Ishikawa (cell line): ENCODE measurements around the gene PAX2.
A peak's percentile ranks its signal among the peaks of the same experiment; 100 is the strongest.

Source experiments
- CEBPB ChIP-seq: IDR thresholded peaks from 2 replicates; pipeline ENCODE4 v1.6.1; 2012
- CREB1 ChIP-seq: IDR thresholded peaks from 2 replicates; pipeline ENCODE4 v1.6.1; 2012; ENCODE audit warnings: low read depth
- EGR1 ChIP-seq: IDR thresholded peaks from 2 replicates; pipeline ENCODE4 v1.6.1; 2012
- EP300 ChIP-seq: IDR thresholded peaks from 2 replicates; pipeline ENCODE4 v1.6.1; 2012; ENCODE audit warnings: borderline replicate concordance
- FOXM1 ChIP-seq: IDR thresholded peaks from 2 replicates; pipeline ENCODE4 v1.6.1; 2012; ENCODE audit warnings: low read depth, borderline replicate concordance
- MAX ChIP-seq: IDR thresholded peaks from 2 replicates; pipeline ENCODE4 v1.6.1; 2012
- NFIC ChIP-seq: IDR thresholded peaks from 2 replicates; pipeline ENCODE4 v1.6.1; 2012
- RAD21 ChIP-seq: IDR thresholded peaks from 2 replicates; pipeline ENCODE4 v1.6.1; 2012; ENCODE audit warnings: low read depth
- REST ChIP-seq: IDR thresholded peaks from 2 replicates; pipeline ENCODE4 v1.6.1; 2012; ENCODE audit warnings: low read depth, mild to moderate bottlenecking
- TAF1 ChIP-seq: IDR thresholded peaks from 2 replicates; pipeline ENCODE4 v1.6.1; 2012; ENCODE audit warnings: low read depth, mild to moderate bottlenecking
- TCF12 ChIP-seq: IDR thresholded peaks from 2 replicates; pipeline ENCODE4 v1.6.1; 2012; ENCODE audit warnings: low read depth
- TEAD4 ChIP-seq: IDR thresholded peaks from 2 replicates; pipeline ENCODE4 v1.6.1; 2012
- USF1 ChIP-seq: IDR thresholded peaks from 2 replicates; pipeline ENCODE4 v1.6.1; 2012
- YY1 ChIP-seq: IDR thresholded peaks from 2 replicates; pipeline ENCODE4 v1.6.1; 2012; ENCODE audit warnings: low read depth
- ZBTB7A ChIP-seq: IDR thresholded peaks from 2 replicates; pipeline ENCODE4 v1.6.1; 2012; ENCODE audit warnings: low read depth

PAX2 gene

GRCh38 chr10:100740476-100741377 lies 4.7 kb upstream of the PAX2 start:
- TF ChIP-seq EP300 (no peak), TCF12 (no peak), NFIC (no peak), ZBTB7A (no peak)

- no peak for TF ChIP-seq MAX
- TF ChIP-seq CREB1: no peak
- no peak for TF ChIP-seq USF1
- no peak for TF ChIP-seq TEAD4
- TF ChIP-seq RAD21: no peak
- no peak for TF ChIP-seq NFIC
- no peak for TF ChIP-seq TAF1
- no peak for TF ChIP-seq YY1
- no peak for TF ChIP-seq TCF12
- TF ChIP-seq CEBPB: no peak
- no peak for TF ChIP-seq REST
- no peak for TF ChIP-seq ZBTB7A
- no peak for TF ChIP-seq EGR1
- no peak for TF ChIP-seq FOXM1
- no peak for TF ChIP-seq EP300
Measured at GRCh38 chr10:100741378-100742075, 3.9 kb upstream of the PAX2 start.

- TF ChIP-seq MAX (no peak), EP300 (no peak), RAD21 (no peak), CEBPB (no peak), USF1 (no peak), TAF1 (no peak), REST (no peak), TEAD4 (no peak), NFIC (no peak), CREB1 (no peak), YY1 (no peak), ZBTB7A (no peak), FOXM1 (no peak), EGR1 (no peak), TCF12 (no peak)
Measured at GRCh38 chr10:100742076-100742771, 3.2 kb upstream of the PAX2 start.

- TF ChIP-seq TEAD4 (no peak), EGR1 (no peak), RAD21 (no peak), YY1 (no peak)
Measured at GRCh38 chr10:100742936-100743335, 2.4 kb upstream of the PAX2 start.

GRCh38 chr10:100743626-100744135 lies 1.7 kb upstream of the PAX2 start:
- peak; percentile 97 for TF ChIP-seq RAD21
- no peak for TF ChIP-seq YY1
- no peak for TF ChIP-seq EGR1
- TF ChIP-seq TCF12: 0 out of 2 replicates have a peak, but pooled peaks have one; percentile 22
- no peak for TF ChIP-seq TAF1
- no peak for TF ChIP-seq USF1
